Measurements from ENCODE around the gene S100A5.

S100A5 gene

DNA sequence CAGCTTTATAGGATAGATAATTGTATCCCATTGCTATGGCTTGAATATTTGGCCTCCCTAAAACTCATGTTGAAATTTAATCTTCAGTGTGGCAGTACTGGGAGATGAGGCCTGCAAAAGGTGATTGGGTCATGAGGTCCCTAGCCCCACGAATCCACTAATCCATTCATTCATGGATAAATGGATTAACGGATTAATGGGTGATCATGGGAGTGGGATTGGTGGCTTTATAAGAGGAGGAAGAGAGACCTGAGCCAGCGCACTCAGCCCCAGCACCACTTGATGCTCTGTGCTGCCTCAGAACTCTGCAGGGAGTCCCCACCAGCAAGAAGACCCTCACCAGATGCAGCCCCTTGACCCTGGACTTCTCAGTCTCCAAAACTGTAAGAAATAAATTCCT is 37.0 kb downstream of the S100A5 start:
- no peak for DNase-seq

DNA sequence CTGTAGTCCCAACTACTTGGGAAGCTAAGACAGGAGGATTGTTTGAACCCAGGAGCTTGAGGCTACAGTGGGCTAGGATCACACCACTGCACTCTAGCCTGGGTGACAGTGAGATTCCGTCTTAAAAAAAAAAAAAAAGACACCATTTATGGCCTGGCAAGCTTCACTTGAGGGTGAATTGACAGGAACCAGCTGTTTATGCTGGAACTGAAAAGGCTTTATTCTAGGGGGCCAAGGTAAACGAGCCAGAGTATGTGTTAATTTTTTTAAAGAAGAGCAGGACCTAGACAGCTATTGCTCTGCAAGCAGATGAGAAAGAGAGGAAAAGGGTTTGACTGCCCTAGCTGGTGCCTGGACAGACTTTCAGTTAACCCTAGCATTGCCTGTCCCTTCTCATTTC is 42.0 kb downstream of the S100A5 start:
- no peak for DNase-seq

DNA sequence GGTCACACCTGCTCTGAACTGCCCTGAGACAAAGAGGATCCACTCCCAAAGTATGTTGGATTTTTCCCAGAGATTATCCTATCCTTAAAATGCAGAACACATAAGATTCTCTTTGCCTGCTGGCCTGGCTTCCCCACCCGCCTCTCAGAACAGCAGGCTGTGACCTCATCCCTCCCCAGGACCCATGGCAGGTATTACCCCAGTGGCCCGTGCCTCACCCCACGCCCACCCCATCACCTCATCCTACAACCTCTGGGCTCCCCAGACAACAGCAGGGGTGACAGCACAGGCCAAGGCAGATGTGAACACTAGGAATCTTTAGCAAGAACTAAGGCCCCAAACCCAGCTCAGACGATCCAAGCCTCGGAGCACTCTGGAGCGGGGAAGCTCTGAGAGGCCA is 45.2 kb downstream of the S100A5 start:
- no peak for DNase-seq

DNA sequence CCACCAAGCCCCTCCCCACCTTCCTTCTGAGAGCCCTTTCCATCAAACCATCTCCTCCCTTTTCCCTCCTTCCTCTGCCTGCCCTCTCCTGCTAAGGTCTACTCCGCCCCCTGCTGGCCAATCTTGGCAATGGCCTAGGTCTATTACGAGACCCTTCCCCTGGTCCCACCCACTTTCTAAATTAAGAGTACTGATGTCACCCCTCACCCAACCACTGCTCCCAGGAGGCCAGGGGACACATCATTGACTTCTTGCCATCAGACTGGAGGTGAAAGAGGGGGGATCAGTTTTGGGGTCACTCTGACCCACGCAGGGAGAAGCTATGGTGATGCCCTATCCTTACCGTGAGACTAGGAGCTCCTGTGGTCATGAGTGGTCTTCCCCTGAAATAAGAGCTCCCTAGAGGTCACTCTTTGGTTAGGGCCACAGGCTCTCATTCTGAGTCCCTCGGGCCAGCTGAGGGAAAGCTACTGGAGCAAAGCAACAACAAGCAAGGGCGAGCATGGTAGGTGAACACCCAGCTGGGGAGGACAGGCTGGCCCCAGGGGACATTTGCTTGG is 45.7 kb downstream of the S100A5 start:
- DNase-seq: peak; percentile 80

DNA sequence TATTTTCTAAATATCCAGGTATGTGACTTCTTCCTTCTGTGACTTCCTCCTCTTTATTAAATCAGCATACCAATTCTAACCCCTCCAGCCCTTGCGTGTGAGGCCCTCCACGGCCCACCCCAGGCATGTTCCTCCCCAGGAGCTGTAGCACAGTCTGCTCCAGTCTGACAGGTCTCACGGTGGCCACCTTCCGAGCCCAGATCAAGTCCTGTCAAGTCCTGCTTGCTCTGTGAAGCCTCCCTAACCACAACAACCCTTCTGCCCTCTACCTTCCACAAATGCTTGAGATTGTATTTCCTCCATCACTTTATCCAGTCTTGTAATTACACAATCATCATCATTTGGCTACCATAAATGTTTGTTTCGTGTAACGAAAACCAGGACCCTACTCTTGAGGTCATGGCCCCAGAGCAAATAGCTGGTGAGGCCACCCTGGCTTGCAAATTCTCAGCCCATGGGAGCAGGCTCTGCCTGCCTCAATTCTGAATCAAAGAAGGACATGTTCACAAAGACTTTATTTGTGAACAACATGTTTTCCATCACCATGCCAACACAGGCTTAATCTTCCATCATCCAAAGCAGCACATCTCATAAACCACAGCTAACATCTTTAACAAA is 47.3 kb downstream of the S100A5 start:
- no peak for DNase-seq

DNA sequence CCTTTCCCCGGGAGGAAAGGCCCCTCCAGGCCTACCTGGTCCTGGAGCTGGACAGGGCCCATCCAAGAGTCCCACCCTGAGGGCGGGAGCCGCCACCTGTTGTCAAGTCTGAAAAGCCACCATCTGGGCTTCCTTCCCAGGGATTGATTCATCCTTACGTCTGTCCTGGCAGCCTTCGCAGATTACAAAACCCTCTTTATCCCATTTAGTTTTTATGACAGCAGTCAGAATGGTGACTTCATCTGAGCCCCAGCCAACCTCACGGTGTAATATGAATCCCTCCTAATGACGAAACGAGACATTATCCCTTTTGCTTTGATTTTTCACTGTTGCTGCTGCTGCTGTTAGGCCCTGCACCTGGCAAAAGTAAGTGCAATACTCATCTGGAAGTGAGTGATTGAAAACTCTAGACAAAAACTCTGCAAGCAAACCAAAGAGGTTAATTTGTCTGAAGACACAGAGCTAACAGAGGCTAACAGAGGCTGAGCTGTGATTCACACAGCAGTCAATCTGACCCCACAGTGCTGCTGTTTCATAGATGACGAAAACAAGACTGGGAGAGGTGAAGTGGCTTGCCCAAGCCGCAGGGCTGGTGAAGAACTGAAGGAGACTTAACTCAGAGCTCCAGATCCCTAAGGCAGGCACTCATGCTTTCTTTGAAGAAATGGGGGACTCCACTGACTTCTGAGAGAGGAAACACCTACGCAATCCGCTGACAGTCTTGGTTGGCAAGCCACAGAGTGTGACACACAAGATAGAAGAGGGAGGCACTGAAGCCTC is 50.3 kb downstream of the S100A5 start:
- no peak for DNase-seq

DNA sequence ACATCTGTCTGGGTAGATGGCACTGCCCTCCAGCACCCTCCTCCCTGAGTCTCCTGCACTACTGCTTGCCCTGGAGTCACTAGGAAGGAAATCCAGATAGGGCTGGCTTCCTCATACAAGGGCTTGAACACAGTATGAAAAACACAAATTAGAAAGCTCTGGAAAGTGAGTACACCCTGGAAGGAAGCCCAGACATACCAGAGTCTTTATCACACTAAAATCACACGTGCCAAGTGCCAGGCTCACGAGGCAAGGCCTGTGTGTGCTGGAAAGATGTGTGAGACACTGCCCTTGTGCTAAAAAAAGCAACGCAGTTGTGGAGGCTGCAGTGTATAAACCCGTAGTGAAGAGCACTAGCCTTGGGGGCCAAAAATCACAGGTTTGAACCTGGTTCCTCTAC is 52.0 kb downstream of the S100A5 start:
- DNase-seq: no peak

DNA sequence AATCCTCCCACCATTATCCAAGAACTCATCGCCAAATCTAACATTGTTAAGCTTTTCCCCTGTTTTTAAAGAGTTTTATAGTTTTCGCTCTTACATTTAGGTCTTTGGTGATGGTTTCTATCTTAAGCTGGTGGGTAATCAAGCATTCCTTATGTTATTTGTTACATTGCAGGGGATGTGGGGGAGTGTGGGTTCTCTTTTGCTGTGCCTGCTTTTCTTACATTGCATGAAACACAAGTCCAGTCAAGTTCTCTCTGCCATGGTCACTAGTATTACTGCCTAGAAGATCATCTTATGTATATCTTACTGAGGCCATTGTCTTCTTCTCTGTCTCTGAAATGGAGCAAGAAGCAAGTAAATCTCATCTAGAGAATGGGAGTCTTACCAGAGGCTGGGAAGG is 53.0 kb downstream of the S100A5 start:
- DNase-seq: no peak
